Measurements from ENCODE around the gene ARID4B. TPM values are rescaled to one million over a fixed set of nuclear protein-coding genes. Genes with fewer than 3 reads are reported as not detected.

Gene ARID4B
- total RNA-seq, 3 donors from 2014 or later, result 25.9 to 40.5 (median 37.3) TPM

DNA sequence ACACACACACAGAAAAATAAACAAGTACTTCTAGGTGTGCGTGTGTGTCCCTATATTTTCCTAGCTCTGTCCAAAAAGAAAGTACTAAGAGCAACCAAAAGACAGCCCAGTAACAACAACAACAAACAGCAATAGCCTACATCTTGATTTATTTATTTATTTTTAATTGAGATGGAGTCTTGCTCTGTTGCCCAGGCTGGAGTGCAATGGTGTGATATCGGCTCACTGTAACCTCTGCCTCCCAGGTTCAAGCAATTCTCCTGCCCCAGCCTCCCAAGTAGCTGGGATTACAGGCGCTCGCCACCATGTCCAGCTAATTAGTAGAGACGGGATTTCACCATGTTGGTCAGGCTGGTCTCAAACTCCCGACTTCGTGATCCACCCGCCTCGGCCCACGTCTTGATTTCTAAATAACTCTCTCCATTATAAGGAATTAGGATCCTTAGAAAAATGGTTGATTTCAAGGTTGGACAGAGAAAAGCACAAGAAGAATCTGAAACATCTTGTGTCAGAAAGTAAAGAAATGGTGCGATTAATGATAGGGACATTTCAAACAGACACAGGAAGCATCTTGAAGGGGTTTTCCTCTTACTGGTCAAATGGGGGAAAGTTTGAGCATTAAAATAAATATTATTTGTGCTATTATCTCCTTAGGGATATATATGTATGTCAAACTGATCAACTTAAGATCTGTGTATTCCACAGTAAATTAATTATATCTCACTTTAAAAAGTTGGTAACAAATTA lies 59.4 kb downstream of the ARID4B start:
- H3K9me3 ChIP-seq, result no peaks in the 10 kb centered on the region
- peaks cover 9% of the 10 kb centered on the region for H3K4me1 ChIP-seq (ENCODE audit: low read depth)
- intact Hi-C loops (cut with DNase I, micrococcal nuclease), result no loop called here
- DNase-seq (no peak), ATAC-seq (no peak)
- TF ChIP-seq, protein P1, sequence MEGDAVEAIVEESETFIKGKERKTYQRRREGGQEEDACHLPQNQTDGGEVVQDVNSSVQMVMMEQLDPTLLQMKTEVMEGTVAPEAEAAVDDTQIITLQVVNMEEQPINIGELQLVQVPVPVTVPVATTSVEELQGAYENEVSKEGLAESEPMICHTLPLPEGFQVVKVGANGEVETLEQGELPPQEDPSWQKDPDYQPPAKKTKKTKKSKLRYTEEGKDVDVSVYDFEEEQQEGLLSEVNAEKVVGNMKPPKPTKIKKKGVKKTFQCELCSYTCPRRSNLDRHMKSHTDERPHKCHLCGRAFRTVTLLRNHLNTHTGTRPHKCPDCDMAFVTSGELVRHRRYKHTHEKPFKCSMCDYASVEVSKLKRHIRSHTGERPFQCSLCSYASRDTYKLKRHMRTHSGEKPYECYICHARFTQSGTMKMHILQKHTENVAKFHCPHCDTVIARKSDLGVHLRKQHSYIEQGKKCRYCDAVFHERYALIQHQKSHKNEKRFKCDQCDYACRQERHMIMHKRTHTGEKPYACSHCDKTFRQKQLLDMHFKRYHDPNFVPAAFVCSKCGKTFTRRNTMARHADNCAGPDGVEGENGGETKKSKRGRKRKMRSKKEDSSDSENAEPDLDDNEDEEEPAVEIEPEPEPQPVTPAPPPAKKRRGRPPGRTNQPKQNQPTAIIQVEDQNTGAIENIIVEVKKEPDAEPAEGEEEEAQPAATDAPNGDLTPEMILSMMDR (IDR thresholded peaks at IDR 0.05), result no peak
- no peak overlapping the region for H3K4me3 ChIP-seq
- H3K36me3 ChIP-seq (ENCODE audit: low read depth), result no peaks in the 10 kb centered on the region

DNA sequence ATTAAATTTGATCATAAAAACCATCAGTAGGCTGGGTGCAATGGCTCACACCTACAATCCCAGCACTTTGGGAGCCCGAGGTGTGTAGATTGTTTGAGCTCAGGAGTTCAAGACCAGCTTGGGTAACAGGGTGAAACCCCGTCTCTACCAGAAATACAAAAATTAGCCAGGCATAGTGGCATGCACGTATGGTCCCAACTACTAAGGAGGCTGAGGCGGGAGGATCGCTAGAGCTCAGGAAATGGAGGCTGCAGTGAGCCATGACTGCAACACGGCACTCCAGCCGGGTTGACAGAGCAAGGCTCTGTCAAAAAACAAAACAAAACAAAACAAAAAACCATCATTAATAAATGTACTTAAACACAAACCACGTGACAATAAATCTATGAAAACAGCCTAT lies 61.0 kb downstream of the ARID4B start:
- TF ChIP-seq, protein P1 (IDR thresholded peaks at IDR 0.05), result no peak
- no peak overlapping the region for H3K4me3 ChIP-seq
- no peaks in the 10 kb centered on the region for H3K36me3 ChIP-seq (ENCODE audit: low read depth)
- ATAC-seq (no peak), DNase-seq (no peak)
- intact Hi-C loops (cut with DNase I, micrococcal nuclease), result no loop called here
- H3K9me3 ChIP-seq, result no peaks in the 10 kb centered on the region
- peaks cover 6% of the 10 kb centered on the region for H3K4me1 ChIP-seq (ENCODE audit: low read depth)

DNA sequence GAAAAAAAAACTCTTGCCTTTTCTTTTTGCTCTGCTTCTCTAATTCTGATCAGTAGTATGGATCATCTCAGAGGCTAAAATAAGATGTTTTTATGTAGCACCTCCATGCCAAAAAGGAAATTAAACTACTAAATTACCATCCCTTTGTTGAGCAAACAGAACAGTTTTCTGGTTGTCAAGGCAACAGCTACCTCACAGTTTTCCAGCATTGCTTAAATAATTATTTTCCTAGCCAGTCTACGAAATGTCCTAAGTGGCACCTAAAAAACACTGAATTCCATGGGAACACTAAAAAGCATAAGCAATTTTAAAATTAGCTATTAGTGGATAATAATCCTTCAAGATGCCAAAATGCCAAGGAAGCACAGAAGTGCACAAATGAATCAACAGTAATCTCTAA lies 61.7 kb downstream of the ARID4B start:
- no peak for ATAC-seq
- intact Hi-C loops (cut with DNase I, micrococcal nuclease), result no loop called here
- TF ChIP-seq, protein P1 (IDR thresholded peaks at IDR 0.05), result no peak
- peaks cover 6% of the 10 kb centered on the region for H3K4me1 ChIP-seq (ENCODE audit: low read depth)
- H3K9me3 ChIP-seq, result no peaks in the 10 kb centered on the region
- no peaks in the 10 kb centered on the region for H3K36me3 ChIP-seq (ENCODE audit: low read depth)
- DNase-seq, result no peak
- no peak overlapping the region for H3K4me3 ChIP-seq

DNA sequence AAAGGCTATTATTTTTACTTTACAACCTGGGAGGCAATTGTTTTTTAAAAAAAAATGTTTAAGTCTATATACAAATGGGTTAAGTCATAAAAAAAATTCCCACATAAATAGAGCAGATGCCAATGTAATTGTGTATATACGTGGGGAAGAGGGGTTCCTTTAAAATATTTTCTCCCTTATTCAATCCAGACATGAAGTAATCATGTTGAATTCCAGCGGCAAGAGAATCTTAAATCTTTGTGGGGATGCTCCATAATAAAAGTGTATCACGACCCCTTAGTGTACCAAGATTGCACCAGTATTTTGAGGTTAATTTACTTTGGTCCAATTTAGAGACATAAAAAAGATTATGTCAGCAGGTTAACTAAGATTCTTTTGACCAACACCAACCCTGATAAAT lies 62.1 kb downstream of the ARID4B start:
- DNase-seq, result no peak
- ATAC-seq, result no peak
- intact Hi-C loops (cut with DNase I, micrococcal nuclease), result no loop called here
- Histone ChIP-seq H3K36me3 (ENCODE audit: low read depth) (no peaks in the 10 kb centered on the region), H3K4me1 (ENCODE audit: low read depth) (peaks cover 6% of the 10 kb centered on the region), H3K4me3 (no peak overlapping the region), H3K9me3 (no peaks in the 10 kb centered on the region)
- TF ChIP-seq, protein P1 (IDR thresholded peaks at IDR 0.05), result no peak

DNA sequence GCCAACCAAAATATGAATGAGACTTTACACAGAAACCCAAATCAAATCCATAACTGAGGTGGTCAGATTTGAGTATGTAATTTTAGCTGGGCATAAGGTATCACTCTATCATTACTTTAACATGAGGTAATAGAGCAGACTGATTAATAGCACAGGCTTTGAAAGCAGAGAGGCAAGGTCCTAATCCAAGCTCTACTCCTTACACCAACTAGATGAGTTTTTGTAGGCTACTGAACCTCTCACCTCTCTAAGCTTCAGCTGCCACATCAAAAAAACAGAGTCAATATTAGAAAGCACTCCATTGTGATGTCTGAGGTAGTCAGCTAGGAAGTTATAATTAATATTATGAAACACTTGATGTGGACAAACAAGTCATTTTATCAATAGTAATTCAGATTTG lies 63.7 kb downstream of the ARID4B start:
- Histone ChIP-seq H3K9me3 (no peaks in the 10 kb centered on the region), H3K36me3 (ENCODE audit: low read depth) (no peaks in the 10 kb centered on the region), H3K4me3 (no peak overlapping the region), H3K4me1 (ENCODE audit: low read depth) (peaks cover 14% of the 10 kb centered on the region)
- intact Hi-C loops (cut with DNase I, micrococcal nuclease), result no loop called here
- DNase-seq (no peak), ATAC-seq (no peak)
- TF ChIP-seq, protein P1 (IDR thresholded peaks at IDR 0.05), result no peak

All from mucosa of descending colon (tissue), 3 donors.